SH-SY5Y (cell line): ENCODE data around the gene CENPA.

Experiments
- GATA2 ChIP-seq: IDR thresholded peaks from 2 replicates; pipeline ENCODE4 v1.6.1; 2011; ENCODE audit warnings: mild to moderate bottlenecking, low read depth, low read length
- GATA3 ChIP-seq: IDR thresholded peaks from 2 replicates; pipeline ENCODE4 v1.6.1; 2011; ENCODE audit warnings: low read depth, mild to moderate bottlenecking, low read length, moderate library complexity

CENPA gene

DNA sequence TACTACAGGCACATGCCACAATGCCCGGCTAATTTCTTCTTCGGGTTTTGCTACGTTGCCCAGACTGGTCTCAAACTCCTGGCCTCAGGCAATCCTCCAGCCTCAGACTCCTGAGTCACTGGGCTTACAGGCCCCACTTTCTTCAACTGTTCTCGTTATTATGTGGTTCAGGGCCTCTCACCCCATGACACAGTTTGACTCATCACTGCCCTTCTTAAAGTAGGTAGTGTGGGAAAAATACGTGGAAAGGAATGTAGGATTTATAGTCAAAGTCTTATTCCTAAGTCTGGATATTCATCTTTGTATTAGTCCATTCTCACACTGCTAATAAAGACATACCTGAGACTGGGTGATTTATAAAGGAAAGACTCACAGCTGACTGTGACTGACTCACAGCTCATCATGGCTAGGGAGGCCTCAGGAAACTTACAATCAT, 19.4 kb downstream of the CENPA start:
- TF ChIP-seq GATA3 (no peak), GATA2 (no peak)

DNA sequence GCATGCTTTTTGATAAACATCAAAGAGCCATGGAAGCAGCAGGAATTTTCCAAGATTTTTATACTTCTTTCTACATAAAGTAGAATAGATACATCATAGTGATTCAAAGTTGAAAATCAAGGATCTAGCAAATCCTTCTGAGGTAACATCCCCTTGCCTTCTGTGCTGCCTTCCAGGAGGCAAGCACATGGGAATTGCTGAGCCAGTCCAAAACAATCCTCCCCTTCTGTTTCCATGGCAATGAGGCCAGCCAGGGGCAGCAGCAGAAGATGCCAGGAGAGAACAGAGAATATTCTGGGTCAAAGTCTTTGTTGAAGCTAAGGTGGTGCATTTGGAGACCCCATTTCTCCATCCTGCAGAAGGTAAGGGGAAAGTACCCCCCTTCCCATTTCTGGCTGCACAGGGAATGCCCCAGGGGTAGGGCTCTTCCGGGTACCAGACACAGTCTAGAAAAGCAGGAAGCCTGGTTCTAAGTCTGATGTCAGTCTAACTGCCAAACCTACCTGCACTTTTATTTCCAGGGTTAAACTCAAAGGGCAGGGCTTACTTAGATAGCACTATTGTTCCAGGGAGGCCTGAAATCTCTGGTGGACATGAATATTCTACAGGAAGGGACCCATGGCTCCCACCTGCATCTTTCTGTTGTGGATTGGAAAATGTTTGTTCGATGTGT, 22.1 kb downstream of the CENPA start:
- TF ChIP-seq GATA2 (no peak), GATA3 (no peak)

DNA sequence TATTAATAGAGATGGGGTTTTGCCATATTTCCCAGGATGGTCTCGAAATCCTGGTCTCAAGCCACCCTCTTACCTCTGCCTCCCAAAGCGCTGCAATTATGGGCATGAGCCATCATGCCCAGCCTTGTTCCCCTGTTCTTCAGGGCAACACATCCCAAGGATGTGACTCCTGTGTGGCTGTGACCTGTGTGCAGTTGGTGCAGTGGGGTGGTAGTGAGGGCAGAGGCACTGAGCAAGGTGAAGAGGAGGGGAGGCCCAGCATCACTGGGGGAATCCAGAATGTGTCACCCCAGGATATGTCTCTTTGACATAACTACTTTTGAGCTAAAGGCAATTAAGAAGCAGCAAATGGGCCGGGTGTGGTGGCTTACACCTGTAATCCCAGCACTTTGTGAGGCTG, 23.4 kb downstream of the CENPA start:
- no peak for TF ChIP-seq GATA3
- TF ChIP-seq GATA2 = no peak

DNA sequence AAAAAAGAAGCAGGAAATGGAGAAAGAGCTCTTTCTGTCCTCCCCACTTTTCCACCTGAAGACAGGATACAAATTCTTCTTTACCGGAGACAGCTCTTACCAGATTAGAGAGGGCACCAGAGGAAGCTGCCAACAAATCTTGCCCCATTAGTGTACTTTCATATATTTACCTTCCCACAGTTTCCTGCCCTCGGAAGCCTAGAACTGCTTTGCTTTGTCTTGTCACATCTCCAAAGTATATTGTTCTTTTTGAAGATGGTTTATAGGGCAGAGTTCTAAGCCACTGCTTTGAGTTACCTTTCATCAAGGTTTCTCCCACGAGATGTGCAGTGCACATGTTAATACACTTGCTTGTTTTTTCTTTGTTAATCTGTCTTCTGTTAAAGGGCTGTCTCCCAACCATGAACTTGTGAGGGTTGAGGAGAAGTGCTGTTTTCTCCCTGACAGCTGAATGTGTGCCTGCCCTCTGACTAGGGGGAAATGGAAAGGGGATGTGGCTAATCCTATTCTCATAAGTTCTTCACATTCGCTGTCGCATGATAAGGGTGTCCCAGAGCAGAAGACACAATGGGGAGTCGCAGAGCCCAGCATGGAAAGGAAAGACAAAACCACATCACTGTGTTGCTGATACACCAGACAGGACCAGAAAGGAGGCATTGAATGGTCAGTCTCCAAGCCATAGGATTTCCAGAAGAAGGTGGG, 24.2 kb downstream of the CENPA start:
- no peak for TF ChIP-seq GATA3
- TF ChIP-seq GATA2 = no peak

DNA sequence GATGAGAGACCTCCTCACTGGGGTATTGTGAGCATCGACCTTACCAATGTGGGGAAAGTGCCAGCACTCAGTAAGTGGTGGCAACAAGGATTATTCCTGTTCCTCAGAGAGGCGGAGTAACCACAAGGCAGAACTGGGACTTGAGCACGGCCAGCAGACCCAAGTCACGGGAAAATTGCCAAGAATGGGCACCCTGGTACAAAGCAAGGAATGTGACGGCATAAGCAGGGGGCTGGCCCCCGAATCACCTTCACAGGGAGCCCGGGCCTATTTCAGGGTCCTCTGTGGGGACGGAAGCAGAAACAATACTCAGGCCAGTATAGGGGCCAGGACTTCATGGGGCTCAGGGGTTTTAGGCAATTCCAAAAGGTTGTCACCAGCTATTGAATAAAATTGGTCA, 25.4 kb downstream of the CENPA start:
- TF ChIP-seq GATA3 (no peak), GATA2 (no peak)

DNA sequence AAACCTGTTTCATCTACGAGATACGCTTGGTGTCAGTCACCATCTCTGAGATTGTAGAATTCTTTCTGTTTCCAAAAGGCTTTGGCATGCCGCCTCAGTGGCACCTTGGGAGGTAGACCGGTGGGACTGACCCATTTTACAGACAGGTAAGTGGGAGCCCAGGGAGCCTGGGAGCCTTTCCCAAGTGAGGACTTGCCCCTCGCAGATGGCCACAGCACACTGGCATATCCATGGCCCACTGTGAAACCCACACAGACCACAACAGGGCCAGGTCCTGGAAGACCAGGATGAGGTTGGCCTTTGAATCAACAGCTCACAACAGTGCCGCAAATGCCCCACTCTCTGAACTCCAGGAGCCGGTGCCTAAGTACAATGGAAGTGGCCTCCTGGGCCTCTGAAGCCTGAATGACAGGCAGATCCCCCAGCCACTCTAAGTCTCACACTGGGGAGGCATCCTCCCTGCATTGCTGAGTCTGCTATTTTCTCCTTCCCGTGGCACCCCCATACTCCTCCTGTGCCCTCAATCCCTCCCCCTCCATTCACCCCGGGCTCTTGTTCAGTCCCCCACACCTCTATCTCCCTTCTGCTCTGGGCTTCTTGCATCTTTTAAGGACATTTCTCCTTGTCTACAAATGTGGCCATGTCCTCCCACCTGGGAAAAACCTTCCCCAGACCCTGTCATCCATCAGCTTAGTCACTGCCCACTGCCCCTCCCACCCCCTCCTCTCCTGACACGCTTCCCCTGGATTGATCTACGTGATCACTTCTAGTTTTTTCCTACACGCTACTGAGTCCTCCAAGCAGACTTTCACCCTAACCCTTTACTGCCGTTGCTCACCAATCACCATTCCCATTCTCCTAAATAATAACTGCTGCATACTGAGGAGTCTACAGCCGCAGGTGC, 26.2 kb downstream of the CENPA start:
- TF ChIP-seq GATA3 (no peak), GATA2 (no peak)

DNA sequence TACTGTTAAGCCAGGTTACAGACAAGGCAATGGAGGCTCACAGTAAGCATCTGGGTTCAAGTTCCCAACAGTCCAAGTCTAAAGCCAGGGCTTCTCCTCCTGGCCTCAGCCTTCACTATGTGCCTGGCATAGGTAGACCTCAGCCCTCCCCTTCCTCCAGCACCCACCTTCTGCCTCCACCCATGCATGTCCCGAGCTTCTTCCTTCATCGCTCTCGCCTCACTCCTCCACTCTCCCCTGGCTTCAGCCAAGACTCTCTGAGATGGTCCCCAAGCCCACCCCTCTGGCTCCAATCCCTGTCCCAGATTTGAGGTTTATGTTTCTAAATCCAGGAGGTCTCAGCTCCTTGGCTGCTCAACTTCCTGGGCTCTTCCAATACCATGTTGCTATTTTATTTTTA, 26.9 kb downstream of the CENPA start:
- TF ChIP-seq GATA3 = no peak
- no peak for TF ChIP-seq GATA2

DNA sequence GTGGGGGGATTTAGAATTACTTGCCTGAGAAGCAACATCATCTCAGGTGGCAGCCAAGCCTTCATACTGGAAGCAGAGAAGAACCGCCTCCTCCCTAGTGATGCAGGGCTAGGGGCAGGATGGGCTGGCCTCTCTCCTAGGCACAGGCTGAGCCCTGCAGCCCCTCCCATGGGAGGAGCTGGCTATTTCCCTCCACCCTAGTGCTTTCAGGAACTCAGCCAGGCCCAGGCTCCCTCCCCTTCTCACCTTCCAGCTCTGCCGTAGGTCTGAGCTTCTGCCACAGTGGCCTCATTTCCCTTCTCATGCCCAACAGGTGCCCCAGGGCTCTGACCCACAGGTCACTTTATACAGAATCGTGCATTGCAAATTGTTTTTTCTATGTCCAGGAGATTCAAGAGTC, 31.0 kb downstream of the CENPA start:
- TF ChIP-seq GATA3 (no peak), GATA2 (no peak)

DNA sequence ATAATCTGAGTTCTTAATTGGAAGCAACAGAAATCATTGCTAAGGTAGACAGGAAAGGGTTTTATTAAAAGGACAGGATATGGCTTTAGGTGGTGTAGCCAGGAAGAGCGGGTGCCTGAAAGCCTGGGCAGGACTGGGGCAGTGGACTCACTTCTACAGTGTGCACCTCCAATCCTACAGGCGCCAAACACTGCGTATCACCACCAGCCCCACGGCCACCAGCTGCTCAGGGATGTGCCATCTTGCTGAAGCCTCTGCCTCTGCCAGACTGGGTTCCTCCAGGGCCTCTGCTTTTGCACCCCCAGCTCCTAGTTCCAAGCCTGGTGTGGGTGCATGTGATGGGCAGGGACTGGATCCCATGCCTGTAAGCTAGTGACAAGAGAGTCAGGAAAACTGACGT, 32.4 kb downstream of the CENPA start:
- no peak for TF ChIP-seq GATA3
- no peak for TF ChIP-seq GATA2

DNA sequence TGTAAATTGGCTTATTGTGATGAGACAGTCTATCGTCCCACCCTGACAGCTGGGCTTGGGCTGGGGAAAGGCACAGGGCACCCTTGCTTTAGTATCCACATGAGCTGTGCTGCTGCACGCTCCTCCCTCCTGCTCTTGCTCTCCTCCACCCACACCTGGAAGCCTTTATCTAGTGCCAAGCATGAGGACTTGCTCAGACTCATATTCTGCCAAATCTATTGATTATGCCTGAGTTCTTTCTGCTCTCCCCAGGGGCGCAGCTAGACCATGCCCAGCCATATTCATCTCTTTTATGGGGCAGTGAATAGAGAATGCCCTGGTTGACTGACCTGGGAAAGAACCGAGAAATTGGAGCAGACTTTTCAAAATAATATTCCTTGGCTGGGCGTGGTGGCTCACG, 33.1 kb downstream of the CENPA start:
- no peak for TF ChIP-seq GATA3
- no peak for TF ChIP-seq GATA2

DNA sequence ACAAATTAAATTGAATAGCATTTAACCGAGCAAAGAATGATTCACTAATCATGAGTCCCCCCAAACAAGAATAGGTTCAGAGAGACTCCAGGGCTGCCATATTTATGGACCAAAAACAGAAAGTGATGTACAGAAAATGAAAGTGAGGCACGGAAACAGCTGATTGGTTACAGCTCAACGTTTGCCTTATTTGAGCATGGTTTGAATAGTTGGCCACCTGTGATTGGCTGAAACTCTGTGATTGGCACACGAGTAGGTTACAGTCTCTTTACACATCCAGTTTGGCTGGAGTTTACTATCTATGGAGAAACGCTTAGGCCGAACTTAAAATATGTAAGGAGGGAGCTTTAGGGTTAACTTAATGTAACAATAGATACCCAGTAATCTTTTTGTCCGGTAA, 35.1 kb downstream of the CENPA start:
- TF ChIP-seq GATA2 (no peak), GATA3 (no peak)

DNA sequence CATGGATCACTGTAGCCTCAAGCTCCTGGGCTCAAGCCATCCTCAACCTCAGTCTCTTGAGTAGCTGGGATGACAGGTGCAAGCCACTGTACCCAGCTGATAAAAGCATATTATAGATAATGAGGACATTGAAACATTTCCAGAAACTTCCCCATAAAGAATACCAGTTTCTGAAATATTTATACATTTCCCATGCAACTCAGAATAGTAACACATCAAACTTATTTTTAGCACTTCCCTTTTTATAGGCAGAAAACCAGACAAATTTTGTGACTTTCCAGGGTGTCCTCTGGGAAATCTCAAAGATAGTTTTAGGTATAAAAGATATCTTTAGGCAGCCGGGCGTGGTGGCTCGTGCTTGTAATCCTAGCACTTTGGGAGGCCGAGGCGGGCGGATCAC, 37.0 kb downstream of the CENPA start:
- TF ChIP-seq GATA3 = no peak
- TF ChIP-seq GATA2 = no peak

DNA sequence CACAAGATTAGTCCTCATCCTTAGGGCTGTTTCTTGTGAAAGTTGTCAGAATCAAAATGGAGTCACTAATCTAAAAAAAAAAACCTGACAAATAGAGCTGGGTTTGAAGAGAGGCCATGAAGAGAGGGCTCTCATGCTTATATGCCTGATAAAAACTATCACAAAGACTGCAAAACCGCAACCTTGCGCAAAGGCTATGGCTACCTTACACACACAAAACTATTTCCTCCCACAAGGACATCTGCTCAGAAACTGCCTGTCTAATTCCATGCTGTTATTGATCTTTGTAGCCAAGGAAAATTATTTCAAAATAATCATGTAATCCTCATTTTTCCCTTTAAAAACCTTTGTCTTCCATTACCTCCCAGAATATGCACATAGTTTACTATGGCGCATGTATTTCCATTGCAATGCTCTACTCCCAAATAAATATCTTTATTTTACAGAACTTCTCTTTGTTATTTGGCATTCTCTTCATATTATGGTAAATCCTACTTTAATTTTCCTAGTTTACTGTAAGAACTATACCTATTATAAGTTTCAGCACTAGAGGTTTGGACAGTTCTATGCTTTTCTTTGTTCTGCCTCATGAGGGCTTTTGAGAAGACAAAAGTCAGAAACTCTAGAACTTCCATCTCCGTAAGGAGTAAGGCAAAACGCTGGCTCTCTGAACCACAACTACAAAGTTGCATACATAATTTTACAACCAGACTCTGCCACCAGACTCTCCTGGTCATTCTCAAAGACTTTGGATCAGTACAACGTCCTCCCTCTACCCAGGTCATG, 52.5 kb downstream of the CENPA start:
- no peak for TF ChIP-seq GATA3
- TF ChIP-seq GATA2 = no peak
